ENCODE measurements around the gene GNRH2.

DNA sequence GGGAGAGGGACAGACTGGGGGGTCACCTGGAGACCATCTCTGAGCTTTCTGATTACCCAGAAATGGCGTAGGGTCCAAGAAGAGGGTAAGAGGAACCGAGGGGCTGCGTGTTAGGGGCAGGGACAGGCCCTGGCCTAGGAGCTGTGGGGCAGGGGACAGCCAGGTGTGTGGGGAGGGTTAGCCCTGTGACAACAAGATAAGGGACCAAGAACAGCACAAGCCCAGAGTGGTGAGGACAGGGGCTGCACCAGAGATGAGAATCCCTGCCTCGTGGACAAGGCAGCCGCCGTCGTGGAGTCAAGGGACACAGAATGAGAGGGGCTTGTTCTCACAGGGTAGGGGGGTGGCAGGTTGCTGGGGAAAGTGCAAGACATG is 41.6 kb downstream of the GNRH2 start:
- no peak for TF ChIP-seq ZNF658 (tag by site-specific recombination; IDR thresholded peaks at IDR 0.05)
- TF ChIP-seq ZNF555 (tag by site-specific recombination; conservative IDR thresholded peaks at IDR 0.05): no peak
- no peak for TF ChIP-seq HOXA7 (CRISPR knock-in tag; IDR thresholded peaks at IDR 0.05; ENCODE audit: borderline replicate concordance)
- TF ChIP-seq, protein P1, sequence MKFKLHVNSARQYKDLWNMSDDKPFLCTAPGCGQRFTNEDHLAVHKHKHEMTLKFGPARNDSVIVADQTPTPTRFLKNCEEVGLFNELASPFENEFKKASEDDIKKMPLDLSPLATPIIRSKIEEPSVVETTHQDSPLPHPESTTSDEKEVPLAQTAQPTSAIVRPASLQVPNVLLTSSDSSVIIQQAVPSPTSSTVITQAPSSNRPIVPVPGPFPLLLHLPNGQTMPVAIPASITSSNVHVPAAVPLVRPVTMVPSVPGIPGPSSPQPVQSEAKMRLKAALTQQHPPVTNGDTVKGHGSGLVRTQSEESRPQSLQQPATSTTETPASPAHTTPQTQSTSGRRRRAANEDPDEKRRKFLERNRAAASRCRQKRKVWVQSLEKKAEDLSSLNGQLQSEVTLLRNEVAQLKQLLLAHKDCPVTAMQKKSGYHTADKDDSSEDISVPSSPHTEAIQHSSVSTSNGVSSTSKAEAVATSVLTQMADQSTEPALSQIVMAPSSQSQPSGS (tag by site-specific recombination; IDR thresholded peaks at IDR 0.05; ENCODE audit: low read depth): no peak
- no peak for TF ChIP-seq BCL11A (tag by site-specific recombination; IDR thresholded peaks at IDR 0.05; ENCODE audit: low read depth)
- no peak for TF ChIP-seq ZNF274 (IDR thresholded peaks at IDR 0.05; ENCODE audit: low read length)
- TF ChIP-seq ZNF274 (tag by site-specific recombination; IDR thresholded peaks at IDR 0.05; ENCODE audit: borderline replicate concordance): no peak
- TF ChIP-seq, protein P2, sequence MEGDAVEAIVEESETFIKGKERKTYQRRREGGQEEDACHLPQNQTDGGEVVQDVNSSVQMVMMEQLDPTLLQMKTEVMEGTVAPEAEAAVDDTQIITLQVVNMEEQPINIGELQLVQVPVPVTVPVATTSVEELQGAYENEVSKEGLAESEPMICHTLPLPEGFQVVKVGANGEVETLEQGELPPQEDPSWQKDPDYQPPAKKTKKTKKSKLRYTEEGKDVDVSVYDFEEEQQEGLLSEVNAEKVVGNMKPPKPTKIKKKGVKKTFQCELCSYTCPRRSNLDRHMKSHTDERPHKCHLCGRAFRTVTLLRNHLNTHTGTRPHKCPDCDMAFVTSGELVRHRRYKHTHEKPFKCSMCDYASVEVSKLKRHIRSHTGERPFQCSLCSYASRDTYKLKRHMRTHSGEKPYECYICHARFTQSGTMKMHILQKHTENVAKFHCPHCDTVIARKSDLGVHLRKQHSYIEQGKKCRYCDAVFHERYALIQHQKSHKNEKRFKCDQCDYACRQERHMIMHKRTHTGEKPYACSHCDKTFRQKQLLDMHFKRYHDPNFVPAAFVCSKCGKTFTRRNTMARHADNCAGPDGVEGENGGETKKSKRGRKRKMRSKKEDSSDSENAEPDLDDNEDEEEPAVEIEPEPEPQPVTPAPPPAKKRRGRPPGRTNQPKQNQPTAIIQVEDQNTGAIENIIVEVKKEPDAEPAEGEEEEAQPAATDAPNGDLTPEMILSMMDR (tag by site-specific recombination; IDR thresholded peaks at IDR 0.05): no peak
- no peak for TF ChIP-seq IKZF3 (tag by site-specific recombination; IDR thresholded peaks at IDR 0.05)
- TF ChIP-seq ZNF777 (tag by site-specific recombination; IDR thresholded peaks at IDR 0.05; ENCODE audit: borderline replicate concordance): no peak

All from HEK293 (cell line).